Stimulated activated CD4-positive, alpha-beta T cell treated with anti-CD3 and anti-CD28 coated beads, Interleukin-4, amount 100 ng/mL, for 4 hours (primary cell): ENCODE results near the gene SPINDOC.
A peak's percentile ranks its signal among the peaks of the same experiment; 100 is the strongest.
"Not testable (repeated sequence)": the region's sequence is repeated elsewhere in the genome, so short reads cannot be mapped to it uniquely, and the experiment has no call there.

ENCODE experiments used
- DNase-seq, 2 experiments: peaks; one replicate each; pipeline ENCODE4 v3.0.0-alpha.2; 2020

Gene SPINDOC, protein sequence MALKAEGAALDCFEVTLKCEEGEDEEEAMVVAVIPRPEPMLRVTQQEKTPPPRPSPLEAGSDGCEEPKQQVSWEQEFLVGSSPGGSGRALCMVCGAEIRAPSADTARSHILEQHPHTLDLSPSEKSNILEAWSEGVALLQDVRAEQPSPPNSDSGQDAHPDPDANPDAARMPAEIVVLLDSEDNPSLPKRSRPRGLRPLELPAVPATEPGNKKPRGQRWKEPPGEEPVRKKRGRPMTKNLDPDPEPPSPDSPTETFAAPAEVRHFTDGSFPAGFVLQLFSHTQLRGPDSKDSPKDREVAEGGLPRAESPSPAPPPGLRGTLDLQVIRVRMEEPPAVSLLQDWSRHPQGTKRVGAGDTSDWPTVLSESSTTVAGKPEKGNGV

DNA sequence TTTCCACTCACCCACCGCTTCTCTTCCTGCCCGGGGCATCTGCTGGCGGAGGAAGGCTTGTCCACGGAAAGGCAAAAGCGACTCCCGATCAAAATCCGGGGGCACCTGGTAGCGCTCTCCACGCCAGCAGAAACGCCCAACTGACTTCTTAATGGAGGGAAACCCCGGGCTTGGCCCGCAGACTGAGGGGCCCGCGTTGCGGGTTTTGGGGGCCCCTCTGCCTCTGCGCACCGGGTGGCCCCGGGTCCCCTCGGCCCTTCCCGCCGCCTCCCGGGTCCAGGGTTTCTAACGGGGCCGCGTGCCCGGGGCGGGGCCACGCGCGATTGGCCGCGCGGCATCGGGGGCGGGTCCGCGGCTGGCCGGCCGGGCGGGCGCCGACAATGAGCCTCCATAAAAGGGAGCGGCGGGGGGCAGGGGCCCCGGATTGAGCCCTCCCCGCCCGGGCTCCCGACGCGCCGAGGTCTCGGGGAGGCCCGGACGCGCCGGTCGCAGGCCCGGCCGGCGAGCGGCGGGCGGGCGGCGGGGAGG is at the start of gene SPINDOC:
TSS of gene SPINDOC (plus strand) at position 422 of the 528 bp plus-strand sequence. CDS start 231 bp downstream, outside the sequence.
- peak; percentile 54 to 70 for DNase-seq

DNA sequence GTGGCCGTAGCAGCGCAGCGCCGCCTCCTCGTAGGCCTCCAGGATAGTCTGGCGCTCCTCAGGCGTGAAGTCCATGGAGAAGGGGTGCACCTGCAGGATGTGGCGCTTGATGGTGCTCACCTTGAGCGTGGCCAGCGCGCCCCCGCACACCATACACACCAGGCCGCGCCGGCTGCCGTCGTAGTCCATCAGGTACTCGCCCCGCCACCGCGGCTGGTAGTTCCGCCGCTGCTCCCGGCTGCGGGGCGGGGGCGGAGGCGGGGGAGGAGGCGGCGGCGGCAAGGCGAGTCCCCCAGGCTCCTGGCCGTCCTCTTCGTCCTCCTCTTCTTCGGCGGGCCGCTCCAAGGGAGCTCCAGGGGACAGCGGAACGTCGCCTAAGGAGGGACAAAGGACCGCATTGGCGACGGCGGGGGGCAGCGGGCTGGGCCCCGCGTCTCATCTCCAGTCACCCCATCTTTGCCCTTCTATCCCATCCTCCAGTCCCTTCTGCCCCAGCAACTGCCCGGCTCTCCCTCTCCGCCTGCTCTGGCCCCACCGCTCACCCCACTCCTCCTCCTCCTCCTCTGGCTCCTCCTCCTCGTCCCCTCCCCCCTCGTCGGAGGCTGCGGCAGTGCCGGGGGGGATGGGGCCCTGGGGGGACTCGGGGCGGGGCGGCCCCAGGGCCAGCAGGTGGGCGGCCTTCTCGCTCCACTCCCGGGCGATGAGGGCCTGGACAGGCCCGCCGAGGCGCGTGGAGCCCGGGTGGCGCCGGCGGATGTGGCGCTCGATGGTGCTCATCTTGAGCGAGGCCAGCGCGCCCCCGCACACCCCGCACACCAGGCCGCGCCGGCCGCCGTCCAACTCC is 49.5 kb upstream of the SPINDOC start:
- no peak for DNase-seq

DNA sequence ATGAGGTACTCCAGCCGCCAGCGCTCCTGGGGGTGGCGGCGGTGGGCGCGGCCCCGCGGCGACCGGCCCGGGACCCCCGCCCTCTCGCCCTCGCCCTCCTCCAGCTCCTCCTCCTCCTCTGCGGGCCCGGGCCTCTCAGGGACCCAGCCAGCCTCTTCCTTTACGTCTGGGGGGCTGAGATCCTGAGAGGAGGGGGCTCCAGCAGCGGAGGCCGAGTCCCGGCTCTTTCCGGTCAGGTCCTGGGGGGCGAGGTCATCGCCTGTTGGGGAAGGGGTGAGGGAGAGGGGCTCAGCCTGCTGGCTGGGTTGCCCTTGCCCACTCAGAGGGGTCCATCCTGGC is 48.9 kb upstream of the SPINDOC start:
- no peak for DNase-seq

DNA sequence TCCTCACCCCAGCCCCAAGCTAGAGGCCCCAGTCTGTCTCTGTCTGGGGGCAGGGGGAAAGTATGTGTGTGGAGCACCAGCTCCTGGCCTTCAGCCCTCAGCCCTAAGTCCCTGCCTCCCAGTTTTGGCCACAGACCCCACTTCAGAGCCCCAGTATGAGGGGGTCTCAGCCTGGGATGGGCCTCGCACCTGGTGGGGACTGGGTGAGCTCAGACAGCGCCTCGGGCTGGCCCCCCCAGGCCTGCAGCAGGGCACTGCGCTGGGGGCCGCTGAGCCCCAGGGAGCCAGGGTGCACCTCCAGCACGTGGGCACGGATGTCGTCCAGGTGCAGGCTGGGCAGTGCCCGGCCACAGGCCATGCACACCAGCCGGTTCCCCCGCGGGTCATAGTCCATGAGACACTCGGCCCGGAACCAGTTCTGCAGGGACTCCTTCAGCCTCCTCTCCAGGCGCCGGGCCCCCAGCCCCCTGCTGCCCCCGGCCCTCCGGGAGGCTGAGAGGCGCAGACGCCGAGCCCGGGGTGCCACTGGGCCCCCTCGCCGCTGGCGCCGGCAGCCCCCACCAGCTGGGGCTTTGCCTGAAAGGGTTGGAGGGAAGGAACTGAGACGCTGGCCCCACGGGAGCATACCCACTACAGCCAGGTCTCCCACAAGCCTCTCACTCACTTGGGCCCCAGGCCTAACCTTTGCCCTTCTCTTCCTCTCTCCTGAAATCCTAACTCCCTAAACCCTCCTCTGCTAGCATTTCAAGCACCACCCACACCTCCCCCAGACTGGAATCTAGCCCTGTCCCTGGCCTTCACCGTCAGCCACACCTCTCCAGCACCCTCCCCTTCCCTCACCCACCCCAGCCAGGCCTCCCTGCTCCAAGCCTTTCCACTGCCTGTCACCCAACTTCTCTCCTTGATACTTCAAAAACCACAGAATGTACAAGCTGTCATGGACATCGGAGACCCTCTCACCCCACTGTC is 48.3 kb upstream of the SPINDOC start:
- no peak for DNase-seq

DNA sequence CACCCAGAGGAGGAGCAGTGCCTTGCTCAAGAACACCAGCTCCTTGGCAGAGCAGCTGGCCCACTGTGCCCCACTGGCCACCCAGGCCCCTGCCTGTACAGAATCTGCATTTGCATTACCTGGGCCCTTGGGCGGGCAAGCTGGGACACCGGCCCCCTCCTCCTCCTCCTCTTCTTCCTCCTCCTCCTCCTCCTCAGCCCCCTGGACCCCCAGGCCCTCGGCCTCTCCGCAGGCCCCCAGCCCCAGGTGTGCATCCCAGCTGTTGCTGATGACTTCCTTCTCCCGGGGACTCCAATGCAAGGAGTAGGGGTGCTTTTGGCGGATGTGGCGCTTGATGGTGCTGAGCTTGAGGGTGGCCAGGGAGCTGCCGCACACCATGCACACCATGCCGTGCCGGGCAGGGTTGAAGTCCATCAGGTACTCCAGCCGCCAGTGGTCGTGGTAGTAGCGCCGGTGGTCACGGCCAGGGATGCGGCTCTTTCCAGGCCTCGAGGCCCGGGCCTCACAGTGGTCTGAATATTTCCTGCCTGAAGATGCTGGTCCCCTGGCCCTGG is 47.5 kb upstream of the SPINDOC start:
- no peak for DNase-seq

DNA sequence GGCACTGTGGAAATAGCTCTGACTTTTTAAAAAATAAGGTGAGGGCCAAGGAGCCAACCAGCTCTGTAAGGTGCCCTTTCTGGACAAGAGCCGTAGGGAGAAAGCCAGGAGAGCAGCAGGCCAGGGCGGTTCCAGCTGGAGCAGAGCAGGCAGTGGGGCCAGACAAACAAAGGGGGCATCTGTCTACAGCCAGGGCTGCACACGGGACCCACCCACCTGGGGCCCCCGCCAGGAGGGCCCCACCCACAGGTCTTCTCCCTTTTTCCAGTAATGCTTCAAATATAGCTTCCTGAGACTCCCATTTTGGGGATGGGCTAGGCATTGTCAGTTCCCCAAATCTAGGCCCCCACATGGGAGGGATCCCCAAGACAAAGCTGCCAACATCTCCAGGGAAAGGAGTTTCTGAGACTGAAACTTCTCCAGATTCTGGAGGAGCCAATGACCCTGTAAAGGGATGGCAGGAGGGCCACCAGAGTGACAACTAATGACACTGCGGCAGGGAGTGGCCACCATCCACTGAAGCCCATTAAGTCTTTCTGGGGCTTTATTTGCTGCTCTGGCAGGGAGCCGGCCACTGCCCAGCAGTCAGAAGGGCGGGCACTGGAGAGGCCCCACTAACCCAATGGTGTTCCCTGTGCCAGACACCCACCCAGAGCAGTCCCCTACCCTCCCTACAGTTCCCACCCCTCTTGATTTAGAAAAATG is 46.6 kb upstream of the SPINDOC start:
- DNase-seq: no peak

DNA sequence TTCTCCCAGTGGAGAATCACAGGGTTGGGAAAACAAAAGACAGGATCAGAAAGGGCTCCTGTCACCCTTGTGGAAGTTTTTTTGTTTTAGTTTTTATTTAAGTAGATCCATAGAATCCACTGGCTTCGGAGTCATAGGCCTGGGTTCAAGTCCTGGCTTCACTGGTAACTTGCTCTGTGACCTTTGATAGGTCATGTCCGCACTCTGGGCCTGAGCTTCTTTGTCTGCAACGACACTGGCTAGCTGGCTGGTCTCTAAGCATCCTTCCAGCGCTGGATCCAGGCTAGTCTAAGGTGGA is 46.0 kb upstream of the SPINDOC start:
- DNase-seq: no peak

DNA sequence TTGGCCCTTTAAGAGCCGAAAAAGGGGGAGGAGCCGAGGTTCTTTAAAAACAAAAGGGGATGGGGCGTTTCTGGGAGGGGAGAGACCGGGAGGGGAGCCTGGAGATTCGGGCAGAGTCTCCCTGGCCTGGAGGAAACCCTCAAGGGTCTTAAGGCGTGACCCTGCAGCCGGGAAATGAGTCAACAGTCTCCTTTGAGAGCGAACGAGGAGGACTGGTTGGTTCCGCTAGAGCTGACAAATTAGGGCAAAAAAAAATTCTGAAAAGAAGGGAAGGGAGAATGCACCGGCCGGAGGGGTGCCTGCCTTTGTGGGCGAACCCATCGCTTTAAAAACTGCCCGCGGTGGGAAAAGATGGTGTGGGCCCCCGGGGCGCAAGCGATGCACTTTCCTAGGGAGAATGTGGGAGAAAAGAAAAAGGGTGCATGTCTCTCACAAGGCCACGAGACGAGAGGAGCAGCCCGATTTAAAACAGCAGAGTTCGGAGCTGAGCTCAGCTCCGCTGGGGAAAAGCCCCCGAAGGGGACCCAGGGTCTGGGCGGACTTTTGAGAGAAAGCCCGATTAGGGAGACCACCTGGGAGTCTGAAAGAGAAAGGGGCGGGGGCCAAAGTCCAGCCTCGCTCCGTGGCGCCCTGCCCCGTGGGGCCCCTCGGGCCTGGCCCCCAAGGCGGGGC is 45.6 kb upstream of the SPINDOC start:
- DNase-seq: peak in 1 of 2 experiments; percentile 19

DNA sequence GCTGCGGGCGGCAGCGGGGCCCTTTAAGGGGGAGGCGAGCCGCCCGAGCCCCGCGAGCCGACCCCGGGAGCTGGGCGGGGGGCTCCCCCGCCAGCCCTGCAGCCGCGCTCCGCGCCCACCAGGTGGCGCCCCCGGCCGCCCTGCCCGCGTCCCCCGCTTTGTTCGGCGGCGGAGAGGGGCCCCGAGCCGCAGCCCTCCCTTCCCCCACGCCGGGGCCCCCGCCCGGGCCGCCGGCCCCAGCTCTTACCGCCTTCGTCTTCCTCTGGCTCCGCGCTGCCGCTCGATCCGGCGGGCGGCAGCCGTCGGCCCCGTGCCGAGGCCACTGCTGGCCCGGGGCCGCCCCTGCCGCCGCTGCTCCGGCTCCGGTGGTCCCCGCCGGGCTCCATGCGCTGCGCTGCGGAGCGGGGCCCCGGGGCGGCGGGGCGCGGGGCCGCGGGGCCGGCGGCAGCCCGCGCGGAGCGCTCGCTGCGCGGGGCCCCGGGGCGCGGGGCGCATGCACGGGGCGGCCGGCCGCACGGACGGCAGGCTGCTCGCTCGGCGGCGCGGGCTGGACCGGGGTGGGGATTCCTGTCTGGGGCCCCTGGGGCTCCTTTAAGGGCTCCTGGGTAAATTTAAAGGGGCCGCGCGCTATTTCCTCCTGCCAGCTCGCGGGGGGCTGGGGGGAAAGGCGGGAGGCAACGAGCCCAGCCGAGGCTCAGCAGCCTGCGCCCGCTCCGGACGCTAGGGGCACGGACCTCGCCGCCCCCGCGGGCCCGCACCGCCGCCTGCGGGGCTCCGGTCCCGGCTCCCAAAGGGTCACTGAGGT is 44.8 kb upstream of the SPINDOC start, which contains the start of gene ZFTA:
TSS of gene ZFTA (minus strand) at position 539 of the 805 bp plus-strand sequence. CDS start at position 386, 153 bp downstream.
- peak; percentile 40 to 62 for DNase-seq

DNA sequence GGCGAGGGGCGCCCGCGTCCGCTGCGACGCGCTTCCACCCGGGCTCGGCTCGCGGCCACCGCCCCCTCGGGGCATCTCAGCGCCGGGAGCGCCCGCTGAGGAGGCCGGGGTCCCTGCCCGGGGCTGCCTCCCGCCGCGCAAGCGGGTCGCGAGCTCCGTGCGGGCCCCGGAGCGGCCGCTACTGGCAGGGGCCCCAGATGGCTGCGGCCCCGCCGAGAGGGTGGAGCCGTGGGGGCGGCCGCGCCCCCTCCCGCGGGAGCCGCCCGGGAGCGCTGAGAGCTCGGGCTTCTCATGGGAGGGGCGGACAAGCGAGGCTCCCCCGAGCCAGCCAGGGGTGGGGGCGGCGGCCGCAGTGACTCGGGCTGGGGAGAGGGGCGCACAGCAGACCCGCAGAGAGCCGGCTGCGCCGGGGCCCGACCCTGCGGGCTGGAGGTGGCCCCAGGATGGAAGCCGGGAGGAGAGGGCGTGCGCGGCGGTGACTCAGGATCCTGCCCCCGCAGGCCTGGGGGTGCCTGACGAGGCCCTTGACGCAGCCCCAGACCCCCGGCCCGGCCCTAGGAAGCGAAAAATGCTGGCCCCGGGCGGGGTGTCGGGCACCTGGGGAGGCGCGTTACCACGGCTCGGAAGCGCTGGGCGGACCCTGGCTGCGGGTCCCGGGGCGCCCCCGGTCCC is 44.1 kb upstream of the SPINDOC start:
- peak; percentile 28 to 47 for DNase-seq

DNA sequence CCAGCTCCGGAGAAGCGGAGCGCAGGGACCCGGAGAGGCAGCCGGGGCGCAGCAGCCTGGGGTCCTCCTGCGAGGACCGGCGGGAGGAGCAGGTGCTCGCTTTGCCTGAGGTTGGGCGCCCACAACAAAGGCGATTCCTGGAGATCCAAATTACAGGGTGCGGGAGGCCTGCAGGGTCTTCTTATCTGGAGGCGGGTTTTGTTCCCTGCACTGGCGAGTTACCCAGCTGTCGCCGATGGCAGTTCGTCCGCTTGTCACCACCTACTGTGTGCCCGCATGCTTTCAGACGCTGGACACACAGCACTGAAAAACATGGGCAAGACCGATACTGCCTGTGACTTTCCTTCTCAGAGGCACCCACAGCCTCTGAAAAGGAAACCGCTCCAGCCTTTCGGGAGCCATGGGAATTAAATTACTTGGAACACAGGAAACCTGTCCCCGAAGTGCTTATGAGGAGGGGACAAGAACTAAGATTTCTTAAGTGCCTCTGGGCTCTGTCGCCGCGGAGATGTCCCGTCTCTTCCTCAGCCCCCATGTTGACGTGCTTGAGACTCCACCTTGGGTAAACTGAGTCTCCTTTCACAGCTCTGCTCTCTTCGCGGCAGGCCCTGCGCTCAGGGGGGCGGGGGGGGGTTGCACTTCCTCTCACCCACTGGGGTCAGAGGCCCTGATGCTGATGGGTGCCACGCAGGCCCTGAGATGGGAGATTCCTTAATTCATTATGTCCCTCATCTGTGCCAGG is 43.4 kb upstream of the SPINDOC start:
- no peak for DNase-seq

DNA sequence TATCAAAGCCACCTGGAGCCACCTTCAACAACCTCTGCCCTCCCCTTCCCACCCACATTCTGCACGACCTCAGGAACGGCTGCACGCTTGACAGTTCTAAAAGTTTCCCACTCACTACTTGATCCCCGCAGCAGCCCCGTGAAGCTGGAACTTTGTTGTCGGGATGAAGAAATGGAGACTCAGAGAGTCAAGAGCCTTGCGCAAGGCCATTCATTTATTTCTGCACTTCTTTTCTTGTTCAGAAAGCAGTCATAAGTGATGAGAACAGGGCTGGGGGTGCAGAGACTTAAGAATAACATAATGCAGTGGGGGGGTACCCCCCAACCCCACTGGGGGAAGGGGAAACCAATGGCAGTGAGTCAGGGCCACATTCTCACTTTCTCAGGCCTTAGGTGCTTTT is 42.5 kb upstream of the SPINDOC start:
- DNase-seq: no peak

DNA sequence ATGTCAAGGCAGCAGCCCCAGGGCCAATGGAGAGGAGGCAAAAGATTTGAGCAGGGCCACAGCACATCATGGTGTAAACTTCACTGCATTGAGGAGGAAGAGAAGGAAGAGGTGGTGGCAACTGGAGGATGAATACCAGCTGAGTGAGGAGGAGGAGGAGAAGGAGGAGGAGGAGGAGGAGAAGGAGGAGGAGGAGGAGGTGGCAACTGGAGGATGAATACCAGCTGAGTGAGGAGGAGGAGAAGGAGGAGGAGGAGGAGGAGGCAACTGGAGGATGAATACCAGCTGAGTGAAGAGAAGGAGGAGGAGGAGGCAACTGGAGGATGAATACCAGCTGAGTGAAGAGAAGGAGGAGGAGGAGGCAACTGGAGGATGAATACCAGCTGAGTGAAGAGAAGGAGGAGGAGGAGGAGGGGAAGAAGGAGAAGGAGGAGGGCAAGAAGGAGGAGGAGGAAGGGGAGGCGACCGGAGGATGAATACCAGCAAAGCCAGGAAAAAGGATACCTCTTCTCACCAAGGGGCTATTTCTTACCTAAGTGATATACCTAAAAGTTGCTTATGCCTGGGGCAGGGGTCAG is 41.4 kb upstream of the SPINDOC start:
- not testable (repeated sequence) for DNase-seq

DNA sequence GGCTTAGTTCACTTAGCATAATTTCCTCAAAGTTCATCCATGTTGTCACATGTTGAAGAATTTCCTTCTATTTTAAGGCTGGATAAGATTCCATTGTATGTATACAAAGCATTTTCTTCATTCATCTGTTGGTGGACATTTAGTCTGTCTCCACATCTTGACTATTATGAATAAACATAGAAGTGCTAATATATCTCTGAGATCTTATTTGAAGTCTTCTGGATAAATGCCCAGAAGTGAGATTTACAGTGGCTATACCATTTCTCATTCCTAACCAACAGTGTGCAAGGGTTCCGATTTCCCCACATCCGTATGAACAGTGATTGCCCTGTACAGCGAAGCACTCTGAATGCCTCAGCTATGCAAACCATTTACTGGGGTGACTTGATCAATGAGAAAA is 38.1 kb upstream of the SPINDOC start:
- DNase-seq: no peak

DNA sequence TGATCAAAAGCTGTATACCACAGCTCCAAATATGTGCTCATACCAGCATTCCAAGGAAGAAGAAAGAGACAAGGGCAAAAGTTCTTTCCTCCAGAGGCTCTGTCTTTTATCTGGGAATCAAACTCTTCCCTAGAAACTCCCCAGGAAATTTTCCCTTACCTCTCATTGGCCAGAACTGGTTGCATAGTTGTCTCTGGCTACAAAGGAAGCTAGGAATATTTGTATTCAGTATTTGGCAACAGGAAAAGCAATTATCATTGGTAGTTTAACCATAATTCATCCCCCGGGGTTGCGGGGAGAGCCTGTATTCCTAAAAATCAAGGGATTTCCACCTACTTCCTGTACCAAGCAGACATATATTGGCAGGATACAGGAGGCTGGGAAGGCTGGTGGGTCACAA is 34.2 kb upstream of the SPINDOC start:
- no peak for DNase-seq

DNA sequence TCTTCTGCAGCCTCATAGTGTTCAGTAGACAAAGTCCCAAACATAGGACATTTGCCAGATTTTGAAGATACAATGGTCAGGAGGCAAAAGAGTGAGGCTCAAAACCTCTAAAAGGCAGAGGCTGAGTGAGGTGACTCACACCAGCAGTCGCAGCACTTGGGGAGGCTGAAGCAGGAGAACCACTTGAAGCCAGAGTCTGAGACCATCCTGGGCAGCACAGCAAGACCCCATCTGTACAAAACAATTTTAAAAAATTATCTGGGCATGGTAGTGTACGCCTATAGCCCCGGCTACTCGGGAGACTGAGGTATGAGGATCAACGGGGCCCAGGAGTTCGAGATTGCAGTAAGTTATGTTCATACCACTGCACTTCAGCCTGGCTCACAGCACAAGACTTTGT is 30.5 kb upstream of the SPINDOC start:
- no peak for DNase-seq

DNA sequence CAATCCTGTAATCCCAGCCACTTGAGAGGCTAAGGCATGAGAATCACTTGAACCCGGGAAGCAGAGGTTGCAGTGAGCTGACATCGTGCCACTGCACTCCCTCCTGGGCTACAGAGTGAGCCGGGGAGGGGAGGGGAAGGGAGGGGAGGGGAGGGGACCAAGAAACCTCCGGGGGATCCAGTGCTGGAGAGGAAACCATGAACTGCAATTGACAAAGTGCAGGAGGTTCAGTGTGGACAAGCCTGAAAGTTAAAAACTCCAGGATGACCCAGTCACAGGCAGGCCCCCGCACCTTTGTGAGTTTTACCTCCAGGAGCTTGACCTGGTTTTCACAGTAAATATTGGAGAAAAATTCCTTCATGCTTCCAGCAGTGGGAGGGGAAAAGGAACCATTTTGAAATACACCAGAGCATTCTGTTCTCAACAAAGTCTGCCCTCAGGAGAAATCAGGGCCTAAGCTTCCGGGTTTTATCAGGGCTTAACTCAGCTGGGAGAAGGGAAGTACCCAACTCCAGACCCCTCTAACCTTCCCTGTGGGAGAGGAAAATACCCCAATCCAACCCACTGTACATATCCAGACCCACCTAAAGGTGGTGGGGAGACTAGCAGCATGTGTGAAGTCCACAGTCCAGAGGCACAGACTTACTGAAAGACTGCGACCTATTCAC is 29.2 kb upstream of the SPINDOC start:
- no peak for DNase-seq

DNA sequence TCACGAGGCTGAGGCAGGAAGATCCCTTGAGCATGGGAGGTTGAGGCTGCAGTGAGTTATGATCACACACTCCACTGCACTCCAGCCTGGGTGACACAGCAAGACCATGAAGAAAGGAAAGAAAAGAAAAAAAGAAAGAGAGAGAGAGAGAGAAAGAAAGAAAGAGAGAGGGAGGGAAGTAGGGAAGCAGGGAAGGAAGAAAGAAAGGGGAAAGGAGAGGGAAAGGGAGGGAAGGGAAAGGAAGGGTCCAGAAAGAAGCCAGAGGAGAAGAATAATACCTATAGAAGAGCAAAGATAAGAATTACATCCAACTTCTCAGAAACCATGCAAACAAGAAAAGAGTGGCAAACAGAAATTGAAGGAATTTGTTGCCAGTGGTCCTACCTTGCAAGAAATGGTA is 27.4 kb upstream of the SPINDOC start:
- DNase-seq: no peak
